ENCODE measurements around the gene GFRA3. TPM values are rescaled to one million over a fixed set of nuclear protein-coding genes. Genes with fewer than 3 reads are reported as not detected.

Gene GFRA3
- total and polyA plus RNA-seq, 2 donors (not counting 1 experiment from before 2014, with no cell fraction given): not detected

- Histone ChIP-seq H3K36me3 (ENCODE audit: control insufficient read depth, insufficient read depth, low read length) (no peaks in the 10 kb centered on the region), H3K4me2 (ENCODE audit: extremely low read depth, insufficient read depth, low read length) (no peak overlapping the region), H4K20me1 (ENCODE audit: control insufficient read depth, extremely low read depth, insufficient read depth, low read length) (no peaks in the 10 kb centered on the region), H3K9me3 (ENCODE audit: control insufficient read depth, insufficient read depth, low read depth, low read length) (no peaks in the 10 kb centered on the region), H3K27ac (ENCODE audit: insufficient read depth, low read length) (no peak overlapping the region), H3K27me3 (ENCODE audit: control insufficient read depth, insufficient read depth, low read length) (no peaks in the 10 kb centered on the region), H2AFZ (ENCODE audit: low read length) (no peak overlapping the region), H3K79me2 (ENCODE audit: control insufficient read depth, insufficient read depth, low read length) (no peaks in the 10 kb centered on the region), H3K9ac (ENCODE audit: insufficient read depth, low read length) (no peak overlapping the region), H3K4me1 (ENCODE audit: control insufficient read depth, extremely low read depth, insufficient read depth, low read length) (no peaks in the 10 kb centered on the region), H3K4me3 (replicated peaks in 1 of 4; ENCODE audit: control extremely low read depth in 1 of 4, insufficient read depth in 1 of 4, low read depth in 3 of 4, low read length in 4 of 4) (no peak overlapping the region)
- TF ChIP-seq EZH2 (IDR thresholded peaks at IDR 0.05; ENCODE audit: low read length, missing control alignments) (no peak), CTCF (conservative IDR thresholded peaks at IDR 0.05 in 1 of 2, IDR thresholded peaks at IDR 0.05 in 1 of 2; ENCODE audit: low read depth in 1 of 2, low read length in 2 of 2) (no peak)
- no peak for DNase-seq (ENCODE audit: low read depth in 2 of 2)
These were observed 14.9 kb upstream of the GFRA3 start for GRCh38 chr5:138289296-138289695.

GRCh38 chr5:138287246-138287645 lies 12.8 kb upstream of the GFRA3 start:
- Histone ChIP-seq H3K4me1 (ENCODE audit: control insufficient read depth, extremely low read depth, insufficient read depth, low read length) (no peaks in the 10 kb centered on the region), H3K9me3 (ENCODE audit: control insufficient read depth, insufficient read depth, low read depth, low read length) (no peaks in the 10 kb centered on the region), H3K27me3 (ENCODE audit: control insufficient read depth, insufficient read depth, low read length) (no peaks in the 10 kb centered on the region), H2AFZ (ENCODE audit: low read length) (peak overlapping the region; percentile 20), H3K9ac (ENCODE audit: insufficient read depth, low read length) (no peak overlapping the region), H3K27ac (ENCODE audit: insufficient read depth, low read length) (no peak overlapping the region), H4K20me1 (ENCODE audit: control insufficient read depth, extremely low read depth, insufficient read depth, low read length) (no peaks in the 10 kb centered on the region), H3K4me2 (ENCODE audit: extremely low read depth, insufficient read depth, low read length) (no peak overlapping the region), H3K36me3 (ENCODE audit: control insufficient read depth, insufficient read depth, low read length) (no peaks in the 10 kb centered on the region), H3K79me2 (ENCODE audit: control insufficient read depth, insufficient read depth, low read length) (no peaks in the 10 kb centered on the region), H3K4me3 (replicated peaks in 1 of 4; ENCODE audit: control extremely low read depth in 1 of 4, insufficient read depth in 1 of 4, low read depth in 3 of 4, low read length in 4 of 4) (no peak overlapping the region)
- TF ChIP-seq CTCF (conservative IDR thresholded peaks at IDR 0.05 in 1 of 2, IDR thresholded peaks at IDR 0.05 in 1 of 2; ENCODE audit: low read depth in 1 of 2, low read length in 2 of 2): no peak
- no peak for TF ChIP-seq EZH2 (IDR thresholded peaks at IDR 0.05; ENCODE audit: low read length, missing control alignments)
- DNase-seq (ENCODE audit: low read depth in 2 of 2): no peak

GRCh38 chr5:138282920-138283742 lies 8.7 kb upstream of the GFRA3 start:
- H3K4me1 ChIP-seq (ENCODE audit: control insufficient read depth, extremely low read depth, insufficient read depth, low read length): no peaks in the 10 kb centered on the region

More at GRCh38 chr5:138282920-138283742, 8.7 kb upstream of the GFRA3 start:
- H3K9ac ChIP-seq (ENCODE audit: insufficient read depth, low read length): no peak overlapping the region
- no peak overlapping the region for H3K4me3 ChIP-seq (replicated peaks in 1 of 4; ENCODE audit: control extremely low read depth in 1 of 4, insufficient read depth in 1 of 4, low read depth in 3 of 4, low read length in 4 of 4)
- no peak overlapping the region for H2AFZ ChIP-seq (ENCODE audit: low read length)
- H3K9me3 ChIP-seq (ENCODE audit: control insufficient read depth, insufficient read depth, low read depth, low read length): no peaks in the 10 kb centered on the region
- H3K79me2 ChIP-seq (ENCODE audit: control insufficient read depth, insufficient read depth, low read length): no peaks in the 10 kb centered on the region
- H3K36me3 ChIP-seq (ENCODE audit: control insufficient read depth, insufficient read depth, low read length): no peaks in the 10 kb centered on the region
- H3K27me3 ChIP-seq (ENCODE audit: control insufficient read depth, insufficient read depth, low read length): no peaks in the 10 kb centered on the region
- H3K27ac ChIP-seq (ENCODE audit: insufficient read depth, low read length): no peak overlapping the region
- no peaks in the 10 kb centered on the region for H4K20me1 ChIP-seq (ENCODE audit: control insufficient read depth, extremely low read depth, insufficient read depth, low read length)
- TF ChIP-seq CTCF (conservative IDR thresholded peaks at IDR 0.05 in 1 of 2, IDR thresholded peaks at IDR 0.05 in 1 of 2; ENCODE audit: low read depth in 1 of 2, low read length in 2 of 2) (peak; percentile 62), EZH2 (IDR thresholded peaks at IDR 0.05; ENCODE audit: low read length, missing control alignments) (no peak)
- no peak overlapping the region for H3K4me2 ChIP-seq (ENCODE audit: extremely low read depth, insufficient read depth, low read length)
- DNase-seq (ENCODE audit: low read depth in 2 of 2): peak; percentile 51 to 65
